B cell (primary cell): ENCODE data around the gene NR3C2.

Experiments used
- EZH2 ChIP-seq: IDR thresholded peaks from 2 replicates; pipeline ENCODE4 v1.6.1; 2012; ENCODE audit warnings: borderline replicate concordance, low read depth, mild to moderate bottlenecking, moderate library complexity, low read length; ENCODE audit not compliant: insufficient read depth, poor library complexity, severe bottlenecking
- TF ChIP-seq, protein P1 (sequence below): fragments of 200-600 bp; IDR thresholded peaks from one replicate; pipeline ENCODE4 v1.8.0; 2022; ENCODE audit warnings: antibody characterized with exemption, mild to moderate bottlenecking

DNA sequence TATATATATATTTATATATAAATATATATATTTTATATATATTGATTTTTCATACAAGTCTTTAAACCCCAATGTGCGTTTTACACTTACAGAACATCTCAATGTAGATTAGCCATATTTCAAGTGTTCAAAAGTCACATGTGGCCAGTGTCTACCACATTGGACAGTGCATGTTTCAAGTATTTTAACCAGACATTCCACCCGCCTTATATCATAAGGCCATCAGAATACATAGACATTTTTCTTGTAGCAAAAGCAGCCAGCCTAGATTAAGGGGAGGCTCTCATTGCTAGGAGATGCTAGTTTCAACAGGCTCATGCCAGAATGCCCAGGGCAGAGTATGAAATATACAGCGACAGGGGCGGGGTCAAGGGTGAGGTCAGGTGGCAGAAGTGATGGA lies 202.0 kb downstream of the NR3C2 start:
- TF ChIP-seq, protein P1, sequence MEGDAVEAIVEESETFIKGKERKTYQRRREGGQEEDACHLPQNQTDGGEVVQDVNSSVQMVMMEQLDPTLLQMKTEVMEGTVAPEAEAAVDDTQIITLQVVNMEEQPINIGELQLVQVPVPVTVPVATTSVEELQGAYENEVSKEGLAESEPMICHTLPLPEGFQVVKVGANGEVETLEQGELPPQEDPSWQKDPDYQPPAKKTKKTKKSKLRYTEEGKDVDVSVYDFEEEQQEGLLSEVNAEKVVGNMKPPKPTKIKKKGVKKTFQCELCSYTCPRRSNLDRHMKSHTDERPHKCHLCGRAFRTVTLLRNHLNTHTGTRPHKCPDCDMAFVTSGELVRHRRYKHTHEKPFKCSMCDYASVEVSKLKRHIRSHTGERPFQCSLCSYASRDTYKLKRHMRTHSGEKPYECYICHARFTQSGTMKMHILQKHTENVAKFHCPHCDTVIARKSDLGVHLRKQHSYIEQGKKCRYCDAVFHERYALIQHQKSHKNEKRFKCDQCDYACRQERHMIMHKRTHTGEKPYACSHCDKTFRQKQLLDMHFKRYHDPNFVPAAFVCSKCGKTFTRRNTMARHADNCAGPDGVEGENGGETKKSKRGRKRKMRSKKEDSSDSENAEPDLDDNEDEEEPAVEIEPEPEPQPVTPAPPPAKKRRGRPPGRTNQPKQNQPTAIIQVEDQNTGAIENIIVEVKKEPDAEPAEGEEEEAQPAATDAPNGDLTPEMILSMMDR: no peak
- TF ChIP-seq EZH2: no peak
